Left hindlimb (tissue), 1 donor: ENCODE data around the gene OLFML2A.
"Not testable (repeated sequence)": the region's sequence is repeated elsewhere in the genome, so short reads cannot be mapped to it uniquely, and the experiment has no call there.

Experiments used
- DNase-seq: peaks from one replicate; pipeline ENCODE4 v3.0.0-alpha.2; 2018

Gene OLFML2A

GRCh38 chr9:124761710-124762109, 15.2 kb upstream of the OLFML2A start:
- DNase-seq = no peak

- no peak for DNase-seq
These were observed 14.3 kb upstream of the OLFML2A start for GRCh38 chr9:124762633-124763032.

DNA sequence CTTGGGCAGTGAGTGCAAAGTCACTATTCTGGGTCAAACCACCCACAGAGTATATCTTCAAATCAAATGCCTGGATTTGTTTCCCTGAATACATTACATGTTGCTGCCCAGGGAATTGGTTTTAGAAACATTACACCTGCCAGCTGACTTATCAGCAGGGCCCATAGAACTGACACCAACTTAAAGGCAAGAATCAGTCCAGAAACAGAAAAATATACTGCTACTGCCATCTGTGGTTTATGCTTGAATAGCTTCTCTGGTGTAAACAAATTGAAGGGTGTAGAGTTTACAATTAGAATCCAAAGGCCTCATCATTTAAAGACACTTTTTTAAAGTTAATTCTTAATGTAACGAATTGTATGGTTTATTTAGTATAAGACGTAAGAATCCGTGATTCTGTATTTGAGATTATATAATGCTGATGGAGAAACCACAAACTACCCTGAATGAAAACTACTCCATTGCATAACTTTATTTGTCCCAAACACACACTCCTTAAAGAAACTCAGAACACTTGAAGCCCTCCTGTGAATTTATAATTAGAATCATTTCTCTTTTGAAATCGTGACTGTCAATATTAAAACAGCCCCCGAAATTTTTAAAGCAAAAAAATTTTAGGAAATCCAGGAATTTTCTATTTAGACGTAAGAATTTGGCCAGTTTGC, 12.0 kb upstream of the OLFML2A start:
- no peak for DNase-seq

GRCh38 chr9:124765439-124765835, 11.5 kb upstream of the OLFML2A start:
- DNase-seq = no peak

- no peak for DNase-seq
These were observed 10.6 kb upstream of the OLFML2A start for GRCh38 chr9:124766326-124766725.

DNA sequence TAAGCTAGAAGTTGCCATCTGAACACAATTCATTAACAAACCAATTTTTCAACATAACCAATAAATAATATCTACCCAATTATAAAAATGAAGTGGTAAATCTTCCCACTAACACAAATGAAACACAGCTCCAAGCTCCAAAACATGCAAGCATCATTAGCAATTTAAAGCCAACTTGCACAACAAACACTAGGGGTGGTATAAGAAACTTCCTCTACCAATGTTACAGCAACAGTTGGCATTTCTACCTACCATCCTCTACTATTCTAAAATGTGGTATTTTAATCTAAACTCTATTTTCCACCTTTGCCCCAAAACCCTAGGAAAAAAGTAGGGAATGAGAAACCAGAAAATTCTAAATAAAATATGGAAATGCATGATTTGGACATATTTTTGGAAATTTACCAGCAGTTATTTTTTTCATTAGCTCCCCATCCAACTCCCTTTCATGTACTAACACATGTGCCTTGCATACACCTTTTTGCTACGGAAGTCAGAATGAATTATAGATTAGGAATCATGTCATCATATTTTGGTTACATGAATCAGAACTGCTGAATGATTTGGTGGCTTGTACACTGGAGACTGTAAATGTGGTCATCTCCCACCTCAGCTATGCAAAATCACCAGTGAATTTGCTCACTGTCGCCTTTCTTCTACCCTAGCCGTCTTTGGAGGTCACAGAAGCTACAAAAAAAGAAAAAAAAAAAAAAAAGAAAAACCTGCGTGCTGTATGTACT, 9.9 kb upstream of the OLFML2A start:
- no peak for DNase-seq

DNA sequence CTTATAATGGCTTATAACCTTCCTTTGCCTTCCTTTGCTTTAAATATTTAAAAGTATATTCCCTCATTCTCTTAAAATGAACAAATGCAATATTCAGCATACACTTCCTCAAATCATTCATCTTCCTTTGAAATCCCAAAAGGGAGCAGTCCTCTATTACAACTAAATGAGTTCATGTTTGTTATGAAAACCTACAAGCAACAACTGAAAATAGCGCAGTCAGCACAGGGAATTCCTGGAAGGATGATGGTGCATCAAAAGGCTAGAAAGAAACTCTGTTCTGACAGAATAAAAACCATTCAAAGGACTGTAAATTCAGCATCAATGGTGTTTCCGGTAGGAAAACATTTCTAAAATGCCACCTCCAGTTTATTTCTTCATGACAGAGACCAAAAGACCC, 9.1 kb upstream of the OLFML2A start:
- no peak for DNase-seq

- DNase-seq = no peak
These were observed 8.6 kb upstream of the OLFML2A start for GRCh38 chr9:124768334-124768733.

- DNase-seq = no peak
These were observed 8.0 kb upstream of the OLFML2A start for GRCh38 chr9:124768750-124769548.

- DNase-seq = peak; percentile 53
These were observed 7.2 kb upstream of the OLFML2A start for GRCh38 chr9:124769549-124770358.

DNA sequence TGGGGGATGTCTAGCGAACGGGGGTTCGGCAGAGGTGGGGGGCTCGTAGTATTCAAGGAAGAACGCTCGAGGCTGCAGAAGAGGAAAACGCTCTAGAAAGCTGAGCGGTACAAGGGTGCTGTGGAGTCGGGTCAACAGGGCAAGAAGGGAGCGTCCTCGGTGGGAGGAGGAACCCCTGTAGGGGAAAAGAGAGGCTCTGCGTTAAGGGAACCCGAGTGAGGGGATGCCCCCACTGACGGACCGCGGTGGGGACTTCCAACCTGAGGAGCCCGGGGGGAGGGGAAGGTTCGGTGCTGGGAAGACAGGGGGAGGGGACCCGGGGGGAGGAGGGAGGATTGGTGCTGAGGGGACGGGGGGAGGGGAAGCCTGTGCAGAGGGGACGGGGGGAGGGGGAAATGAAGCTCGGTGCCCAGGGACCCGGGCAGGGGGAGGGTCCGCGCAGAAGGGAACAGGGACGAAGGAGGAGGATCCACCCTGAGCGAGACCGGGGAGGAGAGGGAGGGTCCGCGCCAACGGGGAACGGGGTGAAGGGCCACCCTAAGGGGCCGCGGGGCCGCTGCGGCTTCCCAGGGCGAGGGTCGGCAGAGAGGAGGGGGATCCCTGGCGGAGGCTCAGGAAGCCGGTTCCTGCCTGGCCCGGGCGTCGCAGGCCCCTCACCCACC, 6.4 kb upstream of the OLFML2A start:
- peak; percentile 66 for DNase-seq

- DNase-seq = peak; percentile 98
These were observed 5.7 kb upstream of the OLFML2A start, which contains the start of gene NR6A1 for GRCh38 chr9:124771021-124771866. TSS of gene NR6A1 (minus strand) at chr9:124771311.

DNA sequence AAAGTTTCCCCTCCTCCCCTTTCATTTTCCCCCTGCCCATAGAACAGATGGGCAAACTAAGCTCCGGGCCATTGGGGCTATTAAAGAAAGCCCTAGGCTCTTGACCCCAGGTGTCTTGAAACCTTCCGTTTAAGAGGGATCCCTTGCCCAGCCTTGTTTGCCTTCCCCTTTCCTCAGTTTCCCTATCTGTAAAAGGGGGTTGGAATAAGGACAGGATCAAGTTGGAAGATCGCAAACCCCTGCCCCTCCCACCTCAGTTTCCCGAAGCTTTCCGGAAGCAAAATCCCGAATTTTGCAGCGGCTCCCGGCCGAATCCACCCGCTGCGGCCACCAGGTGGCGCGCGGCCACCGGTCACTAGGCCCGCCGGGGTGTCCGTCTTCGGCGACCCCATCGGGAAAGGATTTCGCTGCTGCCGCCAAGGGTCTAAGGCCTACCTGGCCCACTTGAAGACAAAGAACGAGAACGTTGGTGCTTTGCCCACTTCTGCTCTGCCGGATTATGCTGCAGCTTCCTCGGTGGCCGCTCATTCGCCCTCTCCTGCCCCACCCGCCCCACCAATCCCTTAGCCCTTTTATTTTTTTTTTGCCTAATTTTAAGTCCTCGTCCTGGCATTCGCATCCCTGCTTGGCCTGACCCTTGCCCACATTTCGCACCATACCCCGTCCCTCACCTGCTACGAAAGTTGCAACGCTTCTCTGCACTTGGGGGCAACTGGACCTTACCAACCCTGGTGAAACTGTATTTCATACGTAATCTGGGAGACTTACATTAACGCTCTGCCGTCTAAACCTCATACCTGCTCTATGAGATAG, 4.9 kb upstream of the OLFML2A start:
- DNase-seq = peak; percentile 85

DNA sequence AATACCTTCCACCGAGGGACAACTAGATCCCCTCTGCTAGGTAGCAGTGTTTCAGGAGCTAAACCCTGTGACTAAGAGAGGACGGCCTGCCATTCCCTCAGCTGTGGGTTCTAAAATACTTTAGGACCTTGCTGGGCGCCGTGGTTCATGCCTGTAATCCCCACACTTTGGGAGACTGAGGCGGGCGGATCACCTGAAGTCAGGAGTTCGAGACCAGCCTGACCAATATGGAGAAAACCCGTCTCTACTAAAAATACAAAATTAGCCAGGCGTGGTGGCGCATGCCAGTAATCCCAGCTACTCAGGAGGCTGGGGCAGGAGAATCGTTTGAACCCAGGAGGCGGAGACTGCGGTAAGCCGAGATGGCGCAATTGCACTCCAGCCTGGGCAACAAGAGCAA, 4.1 kb upstream of the OLFML2A start:
- DNase-seq = not testable (repeated sequence)

DNA sequence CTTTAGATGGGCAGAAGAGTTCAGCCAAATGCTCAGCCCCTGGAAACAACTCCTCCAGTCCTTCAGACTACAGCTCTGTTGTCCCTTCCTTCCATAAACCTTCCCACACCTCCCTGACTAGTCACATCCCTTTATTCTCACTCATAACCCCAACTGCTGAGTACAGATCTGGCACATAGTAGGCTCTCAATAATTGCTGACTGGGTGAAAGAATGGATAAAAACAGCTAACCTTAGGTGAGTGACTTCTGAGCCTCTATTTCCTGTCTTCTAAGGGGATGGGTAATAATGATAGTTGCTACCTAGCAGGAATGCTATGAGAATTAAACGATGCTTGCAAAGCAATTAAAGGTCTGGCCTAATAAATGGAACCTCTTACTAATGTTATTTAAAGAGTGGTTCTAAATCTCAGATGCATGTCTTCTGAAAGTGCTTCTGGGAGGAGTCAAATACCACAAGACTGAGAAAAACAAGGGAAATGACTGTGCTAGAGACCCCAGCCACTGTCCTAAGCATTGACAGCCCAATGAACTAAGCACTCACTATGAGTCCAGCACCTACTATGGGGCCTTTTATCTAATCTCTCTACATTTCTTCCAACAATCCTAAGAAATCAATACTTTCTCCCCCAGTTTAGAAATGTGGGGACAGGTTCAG, 3.3 kb upstream of the OLFML2A start:
- DNase-seq = no peak

DNA sequence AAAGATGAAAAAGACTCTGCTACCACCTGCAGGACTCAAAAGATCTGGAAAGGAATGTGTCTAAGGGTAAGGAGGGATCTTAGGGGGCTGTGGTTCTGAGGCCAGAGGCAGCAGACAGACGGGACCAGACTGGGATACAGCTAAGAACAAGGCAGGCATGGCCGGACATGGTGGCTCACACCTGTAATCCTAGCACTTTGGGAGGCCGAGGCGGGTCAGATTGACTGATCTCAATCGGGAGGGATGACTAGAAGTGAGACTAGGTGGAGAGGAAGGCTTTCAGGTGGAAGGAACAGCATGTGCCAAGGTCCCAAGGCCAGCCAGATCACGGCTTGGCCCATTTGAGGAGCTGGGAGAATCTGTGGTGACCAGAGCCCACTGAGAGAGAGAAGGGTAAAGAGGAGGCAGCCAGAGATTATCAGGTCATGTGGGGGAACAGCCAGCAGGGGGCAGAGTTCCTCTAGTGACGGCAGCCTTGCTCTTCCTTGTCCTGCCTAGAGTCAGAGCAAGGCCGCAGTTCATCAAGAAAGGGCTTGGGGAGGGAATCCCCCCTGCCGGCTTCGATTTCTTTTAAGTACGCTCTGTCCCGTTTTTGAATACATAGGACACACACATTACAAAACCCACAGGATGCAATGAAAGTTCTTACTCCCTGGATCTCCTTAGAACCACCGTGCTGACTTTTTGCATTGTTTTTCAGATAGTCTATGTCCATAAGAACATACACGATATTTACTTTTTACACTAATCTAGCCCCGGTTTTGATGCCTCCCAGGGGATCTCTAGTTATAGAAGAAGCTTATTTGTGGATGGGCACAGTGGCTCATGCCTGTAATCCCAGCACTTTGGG, 2.6 kb upstream of the OLFML2A start:
- peak; percentile 86 for DNase-seq

DNA sequence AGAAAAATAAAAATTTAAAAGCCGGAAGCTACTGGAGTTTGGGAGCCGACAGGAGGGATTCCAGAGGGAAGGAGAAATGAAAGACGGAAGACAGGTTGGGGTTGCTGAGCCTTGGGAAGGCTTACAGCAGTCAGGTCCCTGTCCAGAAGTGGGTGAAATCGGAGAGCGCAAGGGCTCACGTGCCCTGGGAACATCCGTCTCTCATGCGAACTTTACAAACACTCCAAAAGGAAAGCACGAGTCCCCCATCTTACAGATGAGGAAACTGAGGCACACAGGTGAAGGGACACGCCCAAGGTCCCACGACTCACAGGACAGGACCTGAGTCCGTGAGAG, 347 bp upstream of the OLFML2A start:
- no peak for DNase-seq

DNA sequence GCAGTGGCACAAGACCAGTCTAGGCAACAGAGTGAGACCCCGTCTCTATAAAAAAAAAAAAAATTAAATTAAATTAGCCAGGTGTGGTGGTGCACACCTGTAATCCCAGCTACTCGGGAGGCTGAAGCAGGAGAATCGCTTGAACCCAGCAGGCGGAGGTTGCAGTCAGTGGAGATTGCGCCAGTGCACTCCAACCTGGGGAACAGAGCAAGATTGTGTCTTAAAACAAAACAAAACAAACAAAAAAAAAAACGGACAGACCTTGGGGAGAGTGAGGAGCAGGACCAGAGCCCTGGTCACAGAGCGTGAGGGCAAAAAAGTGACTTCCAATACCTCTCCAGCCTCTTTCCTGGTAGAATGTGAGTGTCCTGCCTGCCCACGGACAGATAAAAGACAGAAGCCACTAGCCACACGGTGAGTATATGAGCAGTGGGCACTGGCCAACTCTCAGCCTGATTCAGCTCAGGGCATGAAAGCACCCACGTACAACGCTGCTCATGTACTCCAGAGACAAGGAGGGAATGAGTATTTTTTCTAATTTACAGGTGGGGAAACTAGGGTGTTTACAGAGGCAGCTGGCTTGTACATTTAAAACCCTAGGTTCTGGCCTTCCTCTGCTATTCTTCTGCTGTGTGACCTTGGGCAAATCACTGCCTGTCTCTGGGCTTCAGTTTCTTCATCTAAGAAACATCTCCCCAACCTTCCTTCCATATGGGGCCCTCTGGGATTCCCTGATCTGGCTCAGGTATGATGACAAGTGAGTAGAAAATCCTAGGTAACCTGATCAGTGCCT, 1.8 kb downstream of the OLFML2A start:
- DNase-seq = no peak
